DND-41 (cell line): ENCODE data around the gene PAWR.

Experiments used
- ATAC-seq: fragments of 200-7000 bp; cut with Tn5 transposase; 3 replicates; pipeline ENCODE4 v1.9.1; 2021; ENCODE audit warnings: low read depth; ENCODE audit not compliant: insufficient read depth
- DNase-seq: peaks from one replicate; pipeline ENCODE4 v3.0.0-alpha.2; 2020
- H2AFZ ChIP-seq: 2 replicates; pipeline ENCODE4 v1.6.0; 2012; ENCODE audit warnings: low read depth, low read length
- H3K27ac ChIP-seq: 2 replicates; pipeline ENCODE4 v1.5.1; 2012; ENCODE audit warnings: low read length, inconsistent platforms
- H3K27me3 ChIP-seq: fragments of 200-600 bp; sonication (generic); 2 replicates; pipeline ENCODE4 v1.6.0; 2012; ENCODE audit warnings: low read length, mild to moderate bottlenecking, inconsistent platforms; ENCODE audit not compliant: insufficient read depth, poor library complexity
- H3K36me3 ChIP-seq: 2 replicates; pipeline ENCODE4 v1.5.1; 2012; ENCODE audit warnings: low read length, inconsistent platforms; ENCODE audit not compliant: insufficient read depth
- H3K4me1 ChIP-seq: 2 replicates; pipeline ENCODE4 v1.5.1; 2012; ENCODE audit warnings: mild to moderate bottlenecking, low read length; ENCODE audit not compliant: insufficient read depth
- H3K4me2 ChIP-seq: 2 replicates; pipeline ENCODE4 v1.6.0; 2012; ENCODE audit warnings: mild to moderate bottlenecking, moderate library complexity, low read length, inconsistent platforms; ENCODE audit not compliant: insufficient read depth
- H3K4me3 ChIP-seq, 2 experiments: fragments of 200-600 bp in 1 of 2; shearing (Covaris generic) in 1 of 2; 2 replicates each; pipeline ENCODE4 v1.5.1; 2012 to 2016; ENCODE audit warnings: inconsistent platforms in 2 of 2, low read length in 2 of 2, mild to moderate bottlenecking in 2 of 2, low read depth in 1 of 2, moderate library complexity in 1 of 2
- H3K79me2 ChIP-seq: 2 replicates; pipeline ENCODE4 v1.6.0; 2012; ENCODE audit warnings: low read length, inconsistent platforms; ENCODE audit not compliant: insufficient read depth
- H3K9ac ChIP-seq: 2 replicates; pipeline ENCODE4 v1.6.0; 2012; ENCODE audit warnings: low read depth, mild to moderate bottlenecking, inconsistent platforms, low read length, moderate library complexity
- H3K9me3 ChIP-seq: 2 replicates; pipeline ENCODE4 v1.5.1; 2012; ENCODE audit warnings: low read length, moderate library complexity, mild to moderate bottlenecking, inconsistent platforms; ENCODE audit not compliant: insufficient read depth, severe bottlenecking
- H4K20me1 ChIP-seq: 2 replicates; pipeline ENCODE4 v1.6.0; 2012; ENCODE audit warnings: low read length; ENCODE audit not compliant: insufficient read depth
- CTCF ChIP-seq: IDR thresholded peaks from 2 replicates; pipeline ENCODE4 v1.5.1; 2012; ENCODE audit warnings: borderline replicate concordance, low read length, moderate library complexity, mild to moderate bottlenecking; ENCODE audit not compliant: poor library complexity, severe bottlenecking; ENCODE audit errors: extremely low read depth
- EZH2 ChIP-seq: IDR thresholded peaks from 3 replicates; pipeline ENCODE4 v1.6.1; 2012; ENCODE audit warnings: borderline replicate concordance, low read depth, mild to moderate bottlenecking, moderate library complexity, low read length, inconsistent platforms; ENCODE audit not compliant: severe bottlenecking

PAWR gene

GRCh38 chr12:79662046-79662811 lies 28.5 kb downstream of the PAWR start:
- Histone ChIP-seq H3K4me1 (no peaks in the 10 kb centered on the region), H3K4me3 (no peak overlapping the region), H3K27me3 (no peaks in the 10 kb centered on the region), H3K9me3 (no peaks in the 10 kb centered on the region), H3K79me2 (no peaks in the 10 kb centered on the region), H3K9ac (no peak overlapping the region), H4K20me1 (no peaks in the 10 kb centered on the region), H2AFZ (no peak overlapping the region), H3K36me3 (no peaks in the 10 kb centered on the region), H3K27ac (no peak overlapping the region), H3K4me2 (no peak overlapping the region)
- DNase-seq (no peak), ATAC-seq (no peak)
- TF ChIP-seq EZH2 (no peak), CTCF (no peak)

- Histone ChIP-seq H4K20me1 (no peaks in the 10 kb centered on the region), H3K9me3 (no peaks in the 10 kb centered on the region), H3K4me1 (no peaks in the 10 kb centered on the region), H3K36me3 (no peaks in the 10 kb centered on the region), H3K4me3 (no peak overlapping the region), H3K9ac (no peak overlapping the region), H3K27me3 (no peaks in the 10 kb centered on the region), H2AFZ (no peak overlapping the region), H3K27ac (no peak overlapping the region), H3K79me2 (no peaks in the 10 kb centered on the region), H3K4me2 (no peak overlapping the region)
- no peak for TF ChIP-seq CTCF
- no peak for TF ChIP-seq EZH2
- DNase-seq, result no peak
- ATAC-seq, result no peak
These were observed 29.1 kb downstream of the PAWR start for GRCh38 chr12:79661629-79662028.

- no peak overlapping the region for H2AFZ ChIP-seq
- H3K27ac ChIP-seq, result no peak overlapping the region
- no peaks in the 10 kb centered on the region for H3K9me3 ChIP-seq
- ATAC-seq (no peak), DNase-seq (no peak)
- no peak overlapping the region for H3K9ac ChIP-seq
- no peak overlapping the region for H3K4me3 ChIP-seq
- TF ChIP-seq EZH2 (no peak), CTCF (no peak)
- no peaks in the 10 kb centered on the region for H3K79me2 ChIP-seq
- no peaks in the 10 kb centered on the region for H3K27me3 ChIP-seq
- H3K4me2 ChIP-seq, result no peak overlapping the region
- H4K20me1 ChIP-seq, result no peaks in the 10 kb centered on the region
- H3K4me1 ChIP-seq, result no peaks in the 10 kb centered on the region
- no peaks in the 10 kb centered on the region for H3K36me3 ChIP-seq
These were observed 30.8 kb downstream of the PAWR start for GRCh38 chr12:79659961-79660431.
